AG20443 (cell line): ENCODE results near the gene CEP128.

Experiments
- DNase-seq: peaks from one replicate; pipeline ENCODE4 v3.0.0; 2012; ENCODE audit warnings: low spot score, mixed read lengths

The CEP128 gene

DNA sequence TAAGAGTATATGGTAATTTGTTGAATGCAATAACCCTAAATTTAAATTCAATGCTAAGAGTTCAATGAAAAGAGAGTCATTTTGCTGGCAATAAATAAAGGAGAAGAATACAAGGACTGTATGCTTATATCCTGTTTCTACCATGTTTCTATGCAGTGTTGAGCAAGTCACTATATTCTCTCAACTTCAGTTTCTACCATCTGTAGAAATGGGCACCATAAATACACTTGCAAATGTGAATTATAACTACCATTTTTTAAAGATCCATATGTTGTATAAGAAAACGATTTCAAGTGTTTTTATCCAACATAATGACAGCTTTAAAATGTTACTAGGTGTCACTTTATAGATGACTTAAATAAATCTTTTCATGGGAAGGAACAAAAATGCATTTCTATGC lies 170.3 kb downstream of the CEP128 start:
- no peak for DNase-seq

DNA sequence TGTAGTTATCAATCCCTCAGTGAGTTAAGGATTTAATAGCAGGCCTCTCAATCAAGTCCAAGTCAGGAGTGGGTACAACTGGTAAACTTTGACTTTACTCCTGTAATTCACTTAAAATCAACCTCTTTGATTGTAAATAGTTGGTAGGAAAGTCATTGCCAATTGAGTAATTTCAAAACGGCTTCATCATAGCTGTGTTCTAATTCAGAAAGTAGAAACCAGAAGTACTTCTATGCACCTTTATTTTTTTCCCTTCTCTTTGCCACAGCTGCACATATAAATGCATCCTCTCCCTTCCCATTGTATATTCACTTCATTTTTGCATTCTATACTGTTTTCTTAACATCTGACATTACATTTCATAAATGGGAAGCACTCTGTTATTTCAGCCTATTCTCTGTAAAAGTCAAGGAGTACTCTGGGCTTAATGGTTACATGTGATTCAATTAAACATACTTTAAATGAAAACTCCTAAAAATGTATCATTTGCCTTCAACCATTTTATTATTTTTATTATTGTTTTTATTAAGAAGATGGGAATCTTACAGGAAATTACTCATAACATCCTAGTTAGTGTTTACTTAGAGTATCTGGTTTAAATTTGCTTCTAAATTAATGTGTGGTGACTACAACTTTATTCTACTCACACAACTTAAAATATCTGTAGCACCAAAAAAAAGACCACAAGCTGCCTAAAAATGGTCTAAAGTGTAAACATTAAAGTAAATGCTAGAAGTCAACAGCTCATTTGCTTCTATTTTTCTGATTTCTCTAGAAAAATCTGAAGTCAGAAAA lies 171.2 kb downstream of the CEP128 start:
- DNase-seq: no peak

DNA sequence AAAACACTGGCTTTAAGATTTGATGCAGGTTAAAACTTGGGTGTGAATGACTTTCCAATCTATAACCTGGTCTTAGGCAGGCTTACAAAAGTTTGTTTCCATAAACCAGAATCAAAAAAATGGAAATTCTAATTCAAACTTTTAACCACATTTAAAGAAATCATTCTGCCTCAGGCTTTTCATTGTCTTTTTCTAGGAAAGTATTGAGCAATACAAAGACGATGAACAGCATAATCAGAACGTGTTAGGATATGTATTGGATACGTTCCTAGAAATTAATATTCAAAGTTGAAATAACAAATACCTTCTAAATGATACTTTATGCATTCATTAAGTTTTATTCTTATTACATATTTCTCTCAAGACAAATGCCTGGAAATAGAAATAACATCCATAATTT lies 172.9 kb downstream of the CEP128 start:
- DNase-seq: no peak

DNA sequence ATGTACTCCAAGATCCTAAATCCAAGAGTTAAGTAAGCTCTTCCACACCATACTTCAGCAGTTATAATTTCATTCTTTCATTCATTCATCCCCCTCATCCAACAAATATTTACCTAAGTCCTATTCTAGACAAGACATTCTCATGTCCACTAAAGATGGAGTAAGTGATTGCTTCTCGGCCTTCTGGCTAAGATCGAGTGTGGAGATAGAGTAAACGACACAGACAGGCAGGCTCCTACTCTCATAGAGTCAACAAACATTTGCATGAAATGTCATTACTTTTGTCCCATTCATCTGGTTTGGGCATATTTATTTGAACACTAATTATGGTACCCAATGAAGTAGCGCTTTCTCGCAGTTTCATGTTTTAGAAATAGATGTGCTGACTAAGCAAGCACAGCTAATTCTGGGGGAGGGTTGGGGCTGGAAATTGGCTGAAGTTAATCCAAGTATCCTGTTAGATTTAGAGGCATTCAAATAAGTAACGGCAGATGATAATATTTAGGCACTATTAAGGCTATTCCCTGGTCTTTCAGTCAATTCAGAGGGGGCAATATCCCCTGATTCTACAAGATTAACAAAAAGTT lies 176.5 kb downstream of the CEP128 start:
- no peak for DNase-seq

DNA sequence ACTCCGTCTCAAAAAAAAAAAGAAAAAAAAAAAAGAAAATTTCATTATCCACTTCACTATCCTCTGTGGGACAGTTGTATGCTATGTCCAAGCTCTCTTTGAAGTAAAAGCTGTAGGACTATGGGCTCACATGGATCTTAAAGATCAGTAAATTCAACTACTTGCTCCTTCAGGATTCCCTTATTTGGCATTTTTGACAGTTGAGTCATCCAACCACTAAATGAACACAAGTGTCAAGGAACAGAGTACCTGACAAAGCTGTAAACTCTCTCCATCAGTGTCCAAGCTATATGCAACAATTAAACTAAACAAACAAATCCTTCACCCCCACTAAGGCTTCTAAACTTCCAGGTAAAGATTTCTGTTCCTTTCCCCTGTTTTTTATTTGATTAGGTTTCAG lies 177.0 kb downstream of the CEP128 start:
- no peak for DNase-seq

DNA sequence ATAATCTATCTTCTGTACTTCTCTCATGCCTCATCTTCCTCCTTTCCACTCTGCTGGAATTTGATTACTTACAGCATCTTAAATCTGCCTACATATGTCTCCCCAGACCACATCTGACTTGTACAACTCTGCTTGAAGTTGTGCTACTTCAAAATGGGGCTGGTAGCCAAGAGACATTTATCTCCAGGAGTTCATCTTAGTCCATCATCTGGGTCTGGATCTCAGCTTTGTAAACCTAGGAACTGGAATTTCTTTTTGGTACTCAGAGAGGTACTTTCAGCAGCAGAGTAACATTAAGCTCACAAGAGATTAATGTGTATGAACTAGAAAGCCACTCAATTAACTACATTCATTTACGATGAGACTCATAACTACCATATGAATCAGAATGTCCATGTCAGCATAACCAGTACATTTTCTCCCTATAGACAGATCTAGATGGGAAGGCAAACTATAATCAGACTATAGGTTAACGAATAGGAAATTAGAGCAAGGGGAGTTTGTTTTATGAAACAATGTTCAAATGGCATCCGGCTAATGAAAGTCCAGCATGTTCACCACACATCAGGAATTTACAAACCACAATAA lies 178.8 kb downstream of the CEP128 start:
- DNase-seq: no peak

DNA sequence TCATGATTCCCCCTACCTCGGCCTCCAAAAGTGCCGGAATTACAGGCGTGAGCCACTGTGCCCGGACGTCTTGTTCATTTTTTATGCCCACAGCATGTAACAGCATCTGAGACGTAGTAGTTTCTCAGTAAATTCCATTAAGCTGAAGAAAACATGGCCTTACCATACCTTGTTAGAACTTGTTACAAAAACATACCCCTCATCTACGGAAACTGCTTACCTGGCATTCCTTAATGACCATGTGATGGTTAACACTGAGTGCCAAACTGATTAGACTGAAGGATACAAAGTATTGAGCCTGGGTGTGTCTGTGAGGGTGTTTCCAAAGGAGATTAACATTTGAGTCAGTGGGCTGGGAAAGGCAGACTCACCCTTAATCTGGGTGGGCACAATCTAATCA lies 186.8 kb downstream of the CEP128 start:
- no peak for DNase-seq

DNA sequence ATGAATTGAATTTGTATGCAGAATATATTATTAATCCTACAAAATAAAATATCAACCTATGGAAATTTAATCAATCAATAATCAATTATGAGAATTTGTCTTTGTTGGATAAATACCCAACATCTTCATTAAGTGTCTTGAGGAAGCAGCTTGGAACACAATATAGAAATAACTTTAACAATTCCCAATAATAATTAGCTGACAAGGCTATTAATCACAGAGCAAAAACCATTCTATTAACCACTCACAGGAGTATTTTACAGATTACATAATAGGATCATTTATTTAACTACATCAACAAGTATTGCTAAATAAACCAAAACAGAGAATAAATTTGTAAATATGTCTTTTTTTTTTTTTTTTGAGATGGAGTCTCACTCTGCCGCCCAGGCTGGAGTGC lies 190.3 kb downstream of the CEP128 start:
- no peak for DNase-seq

DNA sequence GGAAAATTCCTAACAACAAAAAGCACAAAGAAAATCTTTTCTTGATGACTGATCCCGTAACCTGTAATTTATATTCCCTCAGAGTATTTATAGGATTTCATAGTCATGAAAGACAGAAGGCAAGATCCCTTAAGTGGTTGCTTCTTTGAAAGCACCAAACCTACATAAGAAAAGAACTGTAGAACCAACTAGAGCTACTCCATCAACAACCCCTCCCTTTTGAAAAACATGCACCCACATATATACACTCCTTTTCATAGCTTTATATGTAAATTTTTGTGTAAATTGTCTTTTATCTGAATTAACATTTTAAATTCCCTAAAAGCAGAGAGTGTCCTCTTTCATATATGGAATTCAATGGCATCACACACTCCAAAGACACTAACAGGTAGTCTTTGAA lies 215.3 kb downstream of the CEP128 start:
- DNase-seq: no peak

DNA sequence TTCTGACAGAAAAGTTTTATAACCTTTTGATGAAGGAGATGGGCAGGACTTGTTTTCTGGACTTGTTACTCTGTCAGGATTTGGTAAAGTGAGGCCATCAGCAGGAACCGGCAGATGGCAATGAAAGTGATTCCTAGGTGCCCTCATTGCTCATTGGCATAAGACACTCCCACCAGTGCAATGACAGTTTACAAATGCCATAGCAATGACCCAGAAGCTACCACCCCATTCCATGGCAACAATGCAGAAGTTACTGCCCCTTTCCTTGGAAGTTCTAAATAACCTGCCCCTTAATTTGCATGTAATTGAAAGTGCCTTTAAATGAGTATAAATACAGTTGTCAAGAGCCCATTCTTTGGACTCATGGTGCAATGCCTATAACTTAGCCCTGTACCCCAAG lies 222.6 kb downstream of the CEP128 start:
- no peak for DNase-seq

DNA sequence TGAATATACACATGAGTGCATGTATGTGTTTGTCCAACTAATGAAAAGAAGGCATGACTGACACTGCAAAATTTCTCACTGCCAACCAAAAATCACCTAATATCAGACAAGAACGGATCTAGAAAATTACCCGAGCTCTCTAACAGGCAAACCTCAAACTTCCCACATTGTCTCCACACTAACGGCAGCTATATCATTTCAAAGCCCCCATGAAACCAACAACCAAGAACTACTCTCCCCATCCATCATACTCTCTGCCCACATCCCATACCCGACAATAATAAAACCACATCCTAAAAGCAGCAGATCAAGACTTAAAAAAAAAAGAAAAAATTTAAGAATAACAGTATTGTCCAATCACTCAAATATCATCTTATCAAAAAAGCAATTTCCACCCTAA lies 227.1 kb downstream of the CEP128 start:
- DNase-seq: no peak

DNA sequence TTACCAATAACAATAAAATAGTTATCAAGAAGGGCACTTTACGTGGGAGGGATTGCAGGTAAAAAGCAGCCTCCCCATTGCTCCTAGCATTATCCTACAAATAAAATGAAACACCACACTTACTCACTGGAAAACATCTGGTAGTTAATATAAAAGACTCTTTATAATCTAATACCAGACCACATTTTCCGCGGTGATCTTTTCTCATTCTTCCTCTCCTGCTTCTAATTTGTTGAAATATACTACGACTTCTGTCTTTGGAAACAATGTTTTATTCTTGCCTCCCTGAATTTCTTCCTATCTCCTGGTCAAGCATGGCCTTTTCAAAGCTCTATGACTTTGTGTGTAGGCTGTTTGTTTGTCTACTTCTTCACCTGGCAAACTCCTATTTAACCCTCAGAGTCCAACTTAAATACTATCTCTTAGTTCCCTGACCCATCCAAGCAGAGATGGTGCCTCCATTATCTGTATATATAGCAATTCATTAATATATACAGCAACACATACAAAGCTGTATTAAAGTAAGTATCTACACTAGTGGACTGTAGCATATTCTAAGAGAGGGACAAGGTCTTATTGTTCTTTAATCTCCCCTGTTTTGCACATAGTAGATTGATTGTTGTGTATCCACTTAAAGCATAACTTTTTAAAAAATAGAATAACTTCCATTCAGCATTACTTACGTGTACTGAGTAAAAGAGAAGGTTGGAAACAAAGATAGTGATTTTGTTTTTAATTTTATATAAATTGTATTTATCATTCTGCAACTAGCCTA lies 228.3 kb downstream of the CEP128 start:
- DNase-seq: no peak

DNA sequence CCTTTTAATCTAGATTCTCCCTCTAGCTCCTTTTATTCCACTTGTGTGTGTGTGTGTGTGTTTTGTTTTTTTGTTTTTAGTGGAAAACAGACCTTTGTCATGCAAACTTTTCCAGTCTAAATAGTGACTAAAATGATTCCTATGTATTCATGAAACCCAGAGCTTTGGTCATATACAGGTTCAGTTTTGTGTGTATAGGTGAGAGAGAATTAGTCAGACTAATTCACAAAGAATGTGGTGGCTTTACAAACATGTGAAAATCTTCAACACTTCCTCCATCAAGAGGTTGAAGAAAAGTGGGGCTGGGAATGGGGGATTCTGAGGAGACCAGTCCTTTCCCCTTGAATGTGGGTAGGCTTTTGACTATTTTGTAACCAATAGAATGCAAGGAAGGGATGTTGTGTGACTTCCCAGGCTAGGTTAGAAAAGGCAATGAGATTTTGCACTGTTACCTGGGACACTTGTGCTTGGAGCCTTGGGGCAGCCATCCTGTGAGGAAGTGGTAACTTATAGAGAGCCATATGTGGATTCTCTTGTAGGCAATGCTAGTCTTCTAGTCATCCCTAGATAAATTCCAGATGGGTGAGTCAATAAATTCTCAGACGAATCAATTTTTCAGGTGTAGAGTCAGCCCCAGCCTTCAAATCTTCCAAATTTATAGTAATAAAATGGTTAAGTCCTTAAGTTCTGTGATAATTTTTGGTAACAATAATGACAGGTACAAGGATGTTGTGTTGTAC lies 236.1 kb downstream of the CEP128 start:
- DNase-seq: no peak

DNA sequence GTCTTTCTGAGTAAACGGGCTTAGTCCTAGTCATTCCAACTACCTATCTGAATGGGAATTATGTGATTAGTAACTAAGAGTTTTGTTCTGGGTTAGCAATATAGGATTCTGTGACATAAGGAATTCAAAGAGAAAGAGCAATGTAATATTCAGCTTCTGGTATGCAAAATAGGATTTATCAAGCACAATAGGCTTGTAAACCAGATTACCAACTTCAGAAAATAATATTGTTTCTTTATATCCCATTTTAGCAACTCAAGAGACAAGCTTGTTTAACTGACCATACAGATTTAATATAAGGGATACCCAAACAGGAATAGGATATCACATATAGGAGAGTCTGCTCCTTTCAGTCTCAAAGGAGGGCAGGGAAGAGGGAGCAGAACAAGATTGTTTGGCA lies 240.9 kb downstream of the CEP128 start:
- DNase-seq: no peak

DNA sequence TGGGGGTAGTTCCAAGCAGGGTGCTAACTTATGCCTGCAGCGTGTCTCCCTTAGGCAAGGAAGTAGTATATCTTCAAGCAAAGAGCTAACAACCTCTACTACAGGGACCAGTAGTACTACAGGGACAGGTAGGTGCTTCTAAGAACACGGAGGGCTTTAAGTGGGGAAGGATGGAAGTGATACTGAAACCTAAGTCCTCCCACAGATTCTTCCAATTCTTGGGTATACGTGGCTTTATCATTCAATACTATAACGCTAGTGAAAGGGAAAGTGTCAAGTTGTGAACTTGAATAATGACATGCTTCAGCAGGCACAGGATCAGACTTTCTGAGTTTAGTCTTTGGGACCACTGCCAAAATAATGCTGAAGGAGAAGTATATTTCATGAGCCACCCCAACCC lies 241.7 kb downstream of the CEP128 start:
- DNase-seq: no peak

DNA sequence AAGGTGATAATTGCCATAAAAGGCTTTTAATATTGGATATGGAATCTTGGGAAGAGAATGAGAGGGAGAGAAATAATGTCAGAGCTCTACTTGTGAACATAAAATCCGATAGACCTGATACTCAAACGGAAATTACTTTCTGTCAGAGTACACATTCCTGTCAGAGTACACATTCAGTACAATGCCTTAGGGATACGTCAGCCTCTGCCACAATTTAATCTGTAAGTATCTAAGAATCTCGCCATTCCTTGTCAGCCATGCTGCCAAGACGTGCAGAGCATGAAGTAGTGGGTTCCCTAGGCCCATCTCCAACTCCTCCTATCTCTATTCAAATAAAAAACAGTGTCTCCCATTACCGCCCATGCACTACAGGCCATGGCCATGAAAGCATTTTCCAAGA lies 242.6 kb downstream of the CEP128 start:
- DNase-seq: no peak

DNA sequence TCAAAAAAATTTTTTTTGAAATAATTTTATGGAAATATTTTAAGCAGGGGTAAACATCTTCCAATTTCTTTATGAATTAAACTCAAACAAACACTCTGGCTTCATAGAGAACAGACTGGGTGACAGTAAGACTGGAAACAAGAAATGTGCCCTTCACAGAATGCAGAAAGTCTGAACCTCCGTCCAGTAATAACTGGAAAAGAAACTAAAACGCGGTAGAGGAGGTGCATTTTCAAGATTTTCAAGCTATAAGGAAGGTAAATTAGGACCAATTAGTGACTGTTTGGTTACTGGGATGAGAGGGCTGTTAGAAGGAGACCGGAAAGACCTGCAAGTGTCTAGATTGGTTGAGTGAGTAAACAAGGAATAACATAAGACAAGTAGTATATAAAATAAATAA lies 245.7 kb downstream of the CEP128 start:
- no peak for DNase-seq

DNA sequence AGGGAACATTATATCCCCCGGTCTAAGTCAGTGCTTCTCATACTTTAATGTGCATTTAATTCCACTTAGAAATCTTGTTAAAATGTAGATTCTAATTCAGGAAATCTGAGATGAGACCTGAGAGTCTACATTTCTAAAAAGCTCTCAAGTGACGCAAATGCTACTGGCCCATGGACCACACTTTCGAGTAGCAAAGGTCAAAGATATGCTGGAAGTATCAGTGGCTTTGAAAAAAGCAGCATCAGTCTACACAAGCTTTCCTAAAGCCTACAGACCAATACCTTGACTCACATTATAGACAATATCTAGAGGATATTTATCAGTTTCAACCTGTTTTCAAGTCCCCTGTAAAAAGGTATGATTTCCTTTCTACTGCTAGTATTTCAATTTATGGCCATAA lies 248.6 kb downstream of the CEP128 start:
- DNase-seq: no peak

DNA sequence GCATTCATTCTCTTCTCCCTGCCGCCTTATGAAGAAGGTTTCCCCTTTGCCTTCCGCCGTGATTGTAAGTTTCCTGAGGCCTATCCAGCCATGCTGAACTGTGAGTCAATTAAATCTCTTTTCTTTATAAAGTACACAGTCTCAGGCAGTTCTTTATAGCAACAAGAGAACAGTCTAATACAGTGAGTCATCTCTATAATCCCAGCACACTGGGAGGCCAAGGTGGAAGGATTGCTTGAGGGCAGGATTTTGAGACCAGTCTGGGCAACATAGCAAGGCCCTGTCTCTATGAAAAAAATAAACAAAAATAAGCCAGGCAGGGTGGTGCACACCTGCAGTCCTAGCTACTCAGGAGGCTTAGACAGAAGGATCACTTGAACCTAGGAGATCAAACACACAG lies 259.9 kb downstream of the CEP128 start:
- DNase-seq: no peak

DNA sequence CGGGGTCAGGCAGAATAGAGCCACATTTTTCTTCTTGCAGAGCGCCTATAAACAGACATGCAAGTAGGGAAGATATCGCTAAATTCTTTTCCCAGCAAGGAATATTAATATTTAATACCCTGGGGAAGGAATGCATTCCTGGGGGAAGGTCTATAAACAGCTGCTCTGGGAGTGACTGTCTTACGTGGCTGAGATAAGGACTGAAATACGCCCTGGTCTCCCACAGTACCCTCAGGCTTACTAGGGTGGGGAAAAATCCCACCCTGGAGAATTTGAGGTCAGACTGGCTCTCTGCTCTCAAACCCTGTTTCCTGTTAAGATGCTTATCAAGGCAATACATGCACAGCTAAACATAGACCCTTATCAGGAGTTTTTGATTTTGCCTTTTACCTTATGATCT lies 262.3 kb downstream of the CEP128 start:
- DNase-seq: no peak

DNA sequence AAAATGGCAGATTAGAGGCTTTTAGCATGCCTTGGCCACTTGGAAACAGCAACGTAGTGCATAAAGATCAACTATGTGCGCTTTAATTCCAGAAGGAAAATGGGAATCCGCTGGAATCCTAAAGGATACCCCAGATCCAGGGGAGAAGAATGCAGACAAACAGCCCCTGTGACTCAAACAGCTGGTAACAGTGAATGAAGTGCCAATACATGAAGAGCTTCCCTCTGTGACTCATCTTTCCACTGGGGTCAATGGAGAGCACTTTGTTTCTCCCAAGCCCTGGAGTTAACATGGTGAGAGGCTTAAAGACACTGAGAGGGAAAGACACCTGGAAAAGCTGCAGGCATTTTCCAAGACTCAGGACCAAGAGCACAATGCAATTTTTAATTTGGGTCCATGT lies 263.1 kb downstream of the CEP128 start:
- no peak for DNase-seq

DNA sequence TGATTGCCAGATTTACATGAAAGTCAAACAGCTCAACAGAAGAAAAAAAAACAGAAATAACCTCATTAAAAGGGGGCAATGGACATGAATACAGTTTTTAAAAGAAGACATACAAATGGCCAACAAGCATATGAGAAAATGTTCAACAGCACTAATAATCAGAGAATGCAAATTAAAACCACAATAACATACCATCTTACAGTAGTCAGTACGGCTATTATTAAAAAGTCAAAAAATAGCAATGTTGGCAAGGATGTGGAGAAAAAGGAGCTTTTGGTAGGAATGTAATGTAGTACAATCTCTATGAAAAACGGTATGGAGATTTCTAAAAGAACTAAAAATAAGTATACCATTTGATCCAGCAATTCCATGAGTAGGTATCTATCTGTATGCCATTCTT lies 272.1 kb downstream of the CEP128 start:
- no peak for DNase-seq
